ENCODE data around the gene IFT20. TPM values are rescaled to one million over a fixed set of nuclear protein-coding genes. Genes with fewer than 3 reads are reported as not detected.

Gene IFT20
- total RNA-seq, 2 experiments from 2014 or later: 16.3 to 23.9 TPM

GRCh38 chr17:28326114-28326513, 9.2 kb downstream of the IFT20 start:
- 0 out of 2 replicates have a peak, but pooled peaks cover 7% of the 10 kb centered on the region for H4K20me1 ChIP-seq (ENCODE audit: insufficient read depth, low read length)
- no peak overlapping the region for H3K4me3 ChIP-seq (ENCODE audit: low read depth, low read length, poor library complexity, severe bottlenecking)
- no peak for TF ChIP-seq CTCF (conservative IDR thresholded peaks at IDR 0.05; ENCODE audit: low read length)
- TF ChIP-seq EZH2phosphoT487 (IDR thresholded peaks at IDR 0.05; ENCODE audit: borderline replicate concordance, low read depth, low read length): no peak
- H2AFZ ChIP-seq (ENCODE audit: low read length): no peak overlapping the region
- H3K9me2 ChIP-seq (ENCODE audit: insufficient read depth, low read length): no peaks in the 10 kb centered on the region
- intact Hi-C loops (cut with micrococcal nuclease; ENCODE audit: unreplicated experiment): no loop called here
- no peak overlapping the region for H3K27ac ChIP-seq (ENCODE audit: low read depth, low read length, poor library complexity, severe bottlenecking)
- H3K4me1 ChIP-seq (ENCODE audit: insufficient read depth, low read length, poor library complexity, severe bottlenecking): peaks cover 18% of the 10 kb centered on the region
- no peak overlapping the region for H3K4me2 ChIP-seq (ENCODE audit: low read length)
- H3K79me2 ChIP-seq (ENCODE audit: insufficient read depth, low read depth, low read length): peaks cover 49% of the 10 kb centered on the region
- POLR2A ChIA-PET: interaction anchor here (0.6 to 1.1 kb wide), 3 partner anchors 16 to 31 kb away, joined by 3 to 4 read pairs (median 4); partner anchors contain the start of gene POLDIP2
- BruUV-seq (replicated peaks): no TSS peak
- no peaks in the 10 kb centered on the region for H3K9me3 ChIP-seq (ENCODE audit: low read length)
- no peak for DNase-seq (ENCODE audit: low spot score)
- H3K36me3 ChIP-seq (ENCODE audit: insufficient read depth, low read length): peaks cover 76% of the 10 kb centered on the region
- CTCF ChIA-PET (ENCODE audit: unreplicated experiment): no interaction called here

- no peak overlapping the region for H3K27ac ChIP-seq (ENCODE audit: low read depth, low read length, poor library complexity, severe bottlenecking)
Measured at GRCh38 chr17:28325211-28325610, 10.1 kb downstream of the IFT20 start.

More at GRCh38 chr17:28325211-28325610, 10.1 kb downstream of the IFT20 start:
- intact Hi-C loops (cut with micrococcal nuclease; ENCODE audit: unreplicated experiment): no loop called here
- no peak overlapping the region for H3K4me3 ChIP-seq (ENCODE audit: low read depth, low read length, poor library complexity, severe bottlenecking)
- CTCF ChIA-PET (ENCODE audit: unreplicated experiment): no interaction called here
- H3K4me2 ChIP-seq (ENCODE audit: low read length): no peak overlapping the region
- H3K9me3 ChIP-seq (ENCODE audit: low read length): no peaks in the 10 kb centered on the region
- no peak for DNase-seq (ENCODE audit: low spot score)
- no TSS peak for BruUV-seq (replicated peaks)
- H3K4me1 ChIP-seq (ENCODE audit: insufficient read depth, low read length, poor library complexity, severe bottlenecking): peaks cover 27% of the 10 kb centered on the region
- no peaks in the 10 kb centered on the region for H3K9me2 ChIP-seq (ENCODE audit: insufficient read depth, low read length)
- H2AFZ ChIP-seq (ENCODE audit: low read length): no peak overlapping the region
- TF ChIP-seq CTCF (conservative IDR thresholded peaks at IDR 0.05; ENCODE audit: low read length): no peak
- no peak for TF ChIP-seq EZH2phosphoT487 (IDR thresholded peaks at IDR 0.05; ENCODE audit: borderline replicate concordance, low read depth, low read length)
- H3K79me2 ChIP-seq (ENCODE audit: insufficient read depth, low read depth, low read length): peaks cover 58% of the 10 kb centered on the region
- H3K36me3 ChIP-seq (ENCODE audit: insufficient read depth, low read length): peaks cover 85% of the 10 kb centered on the region
- H4K20me1 ChIP-seq (ENCODE audit: insufficient read depth, low read length): 0 out of 2 replicates have a peak, but pooled peaks cover 7% of the 10 kb centered on the region
- POLR2A ChIA-PET: interaction anchor here (0.6 kb wide), 1 partner anchor 10 kb away, joined by 3 read pairs; the partner anchor contains the start of gene TNFAIP1

All from OCI-LY7 (cell line).